HTR-8/SVneo (cell line): ENCODE results near the gene SLC45A1.
"Not testable (repeated sequence)": the region's sequence is repeated elsewhere in the genome, so short reads cannot be mapped to it uniquely, and the experiment has no call there.

Source experiments
- DNase-seq: peaks from one replicate; pipeline ENCODE4 v3.0.0; 2011; ENCODE audit warnings: low spot score, mixed read lengths; ENCODE audit not compliant: insufficient read length
- FAIRE-seq: peaks from 2 replicates; lab custom pipeline; 2011; peaks lifted over from hg19 to GRCh38; lab: Jason Lieb, UNC

SLC45A1 gene

DNA sequence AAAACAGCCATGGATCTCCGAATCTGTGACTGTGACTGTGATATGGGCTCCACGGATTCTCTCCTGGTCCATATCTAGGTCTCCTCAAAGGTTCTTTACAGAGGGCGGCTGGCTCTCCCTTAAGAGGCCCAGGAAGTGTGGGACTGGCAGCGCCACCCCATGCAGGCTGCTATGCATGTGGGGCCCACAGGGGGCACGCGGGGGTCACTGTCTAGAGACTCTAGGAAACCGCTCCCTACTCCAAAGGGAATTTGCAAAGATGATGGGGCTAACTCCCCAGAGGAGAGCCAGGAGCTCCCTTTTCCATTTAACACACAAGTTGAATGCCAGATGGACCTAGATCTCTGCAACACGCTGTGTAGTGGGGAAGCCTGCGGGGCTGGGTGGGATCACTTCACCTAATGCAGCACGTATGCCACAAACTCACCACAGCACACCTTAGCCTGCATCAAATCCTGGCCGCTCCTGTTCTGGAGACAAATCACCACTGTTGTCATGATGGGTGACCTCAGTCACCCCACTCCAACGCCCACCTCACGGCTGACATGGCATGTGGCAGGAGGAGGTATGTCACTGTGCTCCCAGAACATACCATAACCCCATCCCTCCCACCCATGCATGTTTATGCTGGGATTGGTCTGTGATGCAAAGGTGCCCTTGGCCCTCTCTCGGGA, 61.7 kb downstream of the SLC45A1 start:
- DNase-seq (no peak), FAIRE-seq (no peak)

DNA sequence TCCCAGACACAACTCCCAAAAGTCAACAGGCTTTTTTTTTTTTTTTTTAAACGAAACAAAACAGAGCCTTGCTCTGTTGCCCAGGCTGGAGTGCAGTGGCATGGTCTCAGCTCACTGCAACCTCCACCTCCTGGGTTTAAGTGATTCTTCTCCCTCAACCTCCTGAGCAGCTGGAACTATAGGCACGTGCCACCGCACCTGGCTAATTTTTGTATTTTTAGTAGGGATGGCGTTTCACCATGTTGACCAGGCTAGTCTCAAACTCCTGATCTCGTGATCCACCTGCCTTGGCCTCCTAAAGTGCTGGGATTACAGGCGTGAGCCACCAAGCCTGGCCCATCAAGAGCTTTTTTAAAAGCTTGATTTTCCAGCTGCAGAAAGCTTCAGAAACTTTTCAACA, 62.4 kb downstream of the SLC45A1 start:
- not testable (repeated sequence) for DNase-seq, FAIRE-seq

DNA sequence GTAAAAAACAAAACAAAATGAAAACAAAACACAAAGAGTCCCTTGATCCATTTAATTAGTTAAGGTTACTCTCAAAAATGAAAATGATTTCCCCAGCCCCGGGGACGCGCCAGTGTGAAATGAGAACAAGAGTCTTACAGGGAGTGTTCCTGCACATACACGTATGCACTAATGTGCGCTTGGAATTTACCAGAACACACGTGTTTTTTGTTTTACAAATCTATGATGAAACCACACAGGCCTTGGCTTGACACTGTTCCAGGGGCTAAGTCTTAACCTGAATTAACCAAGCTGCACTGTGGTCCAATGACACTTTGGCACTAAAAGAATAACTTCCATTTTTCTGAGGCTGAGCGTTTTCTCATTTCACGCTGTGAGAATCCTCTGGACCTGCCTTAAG, 63.7 kb downstream of the SLC45A1 start:
- DNase-seq (no peak), FAIRE-seq (no peak)

DNA sequence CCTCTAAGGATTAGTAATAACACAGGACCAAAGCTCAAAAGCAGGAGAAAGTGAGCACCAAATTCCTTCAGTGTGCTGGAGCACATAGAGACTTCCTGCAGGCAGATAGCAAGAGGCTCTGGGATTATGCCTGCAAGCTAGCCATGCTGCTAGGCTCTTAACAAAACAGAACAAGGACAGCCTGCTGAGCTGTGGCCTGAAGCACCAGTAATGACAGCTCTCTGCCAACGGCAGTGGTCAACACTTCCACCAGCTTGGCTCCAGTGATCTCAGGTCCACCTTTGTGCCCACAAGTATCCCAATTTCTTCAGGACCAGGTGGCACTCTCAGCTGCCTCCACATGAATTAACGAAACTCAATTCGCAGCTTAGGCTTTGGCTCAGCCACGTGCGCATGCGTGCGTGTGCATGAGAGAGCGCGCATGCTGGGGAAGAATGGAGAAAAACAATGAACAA, 64.2 kb downstream of the SLC45A1 start:
- FAIRE-seq (no peak), DNase-seq (no peak)

DNA sequence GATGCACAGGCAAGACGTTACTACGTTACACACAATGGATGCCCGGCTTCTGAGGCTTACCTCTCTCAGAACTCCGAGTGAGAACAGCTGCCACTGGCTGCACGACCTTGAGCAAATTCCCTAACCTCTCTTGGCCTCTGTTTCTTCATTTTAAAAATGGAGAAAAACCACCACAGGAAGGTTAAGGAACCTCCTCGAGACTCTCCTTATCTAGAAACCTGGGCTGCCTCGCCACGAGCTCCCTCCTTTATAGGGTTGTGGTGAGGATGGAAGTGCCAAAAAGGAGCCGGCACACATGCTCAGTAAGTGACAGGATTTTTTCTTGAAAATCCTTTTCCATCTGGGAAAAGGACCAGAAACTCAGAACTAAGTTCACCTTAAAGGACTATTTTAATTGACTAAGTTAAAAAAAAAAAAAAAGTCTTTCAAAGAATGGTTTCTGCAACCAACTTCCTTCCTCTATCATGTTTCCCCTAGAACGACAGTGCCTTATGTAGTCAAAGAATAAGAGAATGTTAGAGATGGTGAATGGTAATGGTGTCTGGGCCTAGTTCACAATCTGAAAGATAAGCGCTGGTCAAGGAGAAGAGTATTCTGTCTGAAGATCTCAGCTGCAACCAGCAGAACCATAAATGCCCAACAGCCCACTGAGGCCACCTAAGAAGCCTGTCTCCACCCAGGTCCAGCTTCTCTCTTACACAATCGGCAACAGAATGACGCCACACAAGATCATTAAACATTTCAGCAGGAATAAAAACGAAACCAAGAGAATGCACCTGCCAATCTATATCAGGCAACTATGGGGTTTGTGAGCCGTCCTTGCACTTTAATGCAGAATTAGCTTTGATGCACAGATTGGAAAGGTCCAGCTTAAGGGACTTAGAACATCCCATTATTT, 64.9 kb downstream of the SLC45A1 start:
- FAIRE-seq = no peak
- no peak for DNase-seq

DNA sequence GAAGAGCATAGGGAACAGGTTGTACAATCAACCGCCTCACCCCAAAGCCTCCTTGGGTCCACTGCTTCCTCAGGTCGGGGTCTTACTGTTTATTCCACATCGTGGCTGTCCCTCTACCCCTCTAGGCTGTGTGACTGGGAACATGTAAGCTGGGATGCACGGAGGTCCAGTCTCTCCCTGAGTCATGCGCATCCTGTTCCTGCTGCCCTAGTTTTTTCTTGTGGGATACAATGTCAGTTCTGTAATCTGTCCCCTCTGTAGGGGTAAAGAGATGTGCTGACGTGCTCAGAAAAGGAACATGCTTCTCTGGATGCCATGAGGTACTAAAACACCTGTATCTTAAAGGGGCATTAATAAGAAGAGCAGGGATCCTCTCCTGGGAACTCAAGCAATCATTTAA, 66.2 kb downstream of the SLC45A1 start:
- DNase-seq (no peak), FAIRE-seq (no peak)

DNA sequence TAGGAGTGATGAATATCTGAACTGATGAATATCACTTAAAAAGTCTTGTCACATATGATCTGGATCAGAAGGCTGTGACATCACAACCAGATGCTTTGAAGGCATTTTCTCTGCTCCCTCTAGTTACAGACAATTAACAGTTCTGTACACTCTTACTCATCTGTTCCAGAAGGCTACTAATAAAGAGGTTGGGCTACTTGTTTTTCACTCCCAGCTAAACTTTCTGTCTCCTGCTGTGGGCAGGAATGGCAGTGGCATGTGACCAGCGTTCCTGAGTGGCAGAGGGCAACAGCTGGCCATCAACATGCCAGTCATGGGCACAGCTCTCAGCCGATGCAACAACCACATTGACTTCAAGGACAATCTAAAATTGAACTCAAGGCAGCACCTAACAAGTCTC, 66.7 kb downstream of the SLC45A1 start:
- no peak for DNase-seq
- FAIRE-seq = no peak

DNA sequence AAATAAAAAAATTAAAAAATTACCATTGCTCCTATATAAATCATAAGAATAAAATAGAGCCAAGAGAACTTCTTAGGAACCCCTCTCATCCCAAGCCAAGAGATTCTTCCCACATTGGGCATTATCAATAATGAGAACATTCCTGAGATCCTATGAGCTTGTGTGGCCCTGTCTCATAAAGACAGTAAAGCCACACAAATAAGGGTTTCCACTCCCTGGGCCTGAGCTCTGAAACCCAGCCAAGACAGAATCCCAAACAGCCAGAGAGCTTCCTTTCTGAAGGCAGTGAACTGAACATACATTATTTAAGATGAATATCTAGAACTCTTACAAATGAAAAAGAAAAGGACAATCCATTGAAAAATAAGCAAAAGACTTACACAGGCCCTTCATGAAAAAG, 68.3 kb downstream of the SLC45A1 start:
- FAIRE-seq (no peak), DNase-seq (no peak)

DNA sequence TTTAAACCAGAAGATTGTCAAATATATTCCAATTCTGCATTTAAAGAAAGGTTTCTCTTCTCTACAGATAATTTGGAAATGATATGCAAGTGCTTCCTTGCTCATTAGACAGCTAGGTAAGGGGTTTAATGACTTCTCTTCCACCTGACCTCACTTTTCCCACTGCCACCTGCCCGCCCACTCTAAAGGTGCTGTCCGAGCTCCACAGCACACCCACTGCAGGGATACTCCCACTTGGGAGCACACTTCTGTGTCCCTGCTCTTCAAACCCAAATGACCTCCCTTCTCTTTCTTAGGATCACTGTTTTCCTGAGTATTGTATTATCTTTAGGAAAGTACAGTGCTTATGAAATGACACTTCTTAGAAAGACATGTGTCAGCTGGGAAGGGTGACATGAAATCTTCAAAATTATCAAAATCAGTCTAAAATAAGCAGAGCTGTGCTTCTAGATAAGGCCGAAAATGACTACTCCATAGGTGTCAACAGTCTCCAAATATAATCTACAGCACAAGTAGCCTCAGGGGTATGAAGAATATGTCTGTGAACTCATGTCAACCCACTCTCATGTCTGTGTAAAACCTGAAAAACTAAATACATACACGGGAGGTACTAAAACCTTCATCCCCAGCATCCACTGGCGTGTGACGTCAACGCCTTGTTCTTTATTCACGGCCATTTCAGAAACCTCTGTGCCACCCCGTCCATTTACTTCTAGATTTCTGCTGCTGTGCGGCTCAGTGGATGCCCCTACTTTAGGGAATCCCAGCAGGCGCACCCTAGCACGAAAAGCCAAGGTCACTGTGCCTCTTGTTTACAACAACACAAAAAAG, 71.0 kb downstream of the SLC45A1 start:
- DNase-seq = no peak
- FAIRE-seq = no peak

DNA sequence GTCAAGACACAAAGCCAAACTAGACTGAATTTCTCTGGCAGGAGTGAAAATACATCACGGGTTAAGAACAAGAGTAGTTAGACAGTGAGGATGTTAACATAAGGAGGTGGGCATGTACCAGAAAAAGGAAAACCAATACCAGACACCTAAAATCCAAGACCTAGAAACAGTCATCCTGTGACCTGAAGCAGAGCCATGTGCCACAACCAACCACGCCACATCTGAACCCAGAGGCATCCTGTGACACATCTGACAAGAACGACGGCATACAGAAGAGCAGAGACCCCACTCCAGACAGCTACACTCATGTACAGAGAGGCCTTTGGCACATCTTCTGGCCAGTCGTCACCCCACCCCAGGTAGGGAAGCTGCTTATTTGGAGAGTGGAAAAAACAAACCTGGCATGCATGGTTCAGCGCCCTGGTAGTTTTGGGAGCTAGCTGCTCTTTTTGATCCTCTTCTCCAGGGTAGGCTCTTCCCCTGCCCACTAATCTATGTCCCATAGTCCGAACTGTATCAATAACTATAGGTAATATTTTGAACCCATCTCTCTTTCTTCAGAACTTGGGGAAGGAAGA, 72.1 kb downstream of the SLC45A1 start:
- DNase-seq (no peak), FAIRE-seq (no peak)

DNA sequence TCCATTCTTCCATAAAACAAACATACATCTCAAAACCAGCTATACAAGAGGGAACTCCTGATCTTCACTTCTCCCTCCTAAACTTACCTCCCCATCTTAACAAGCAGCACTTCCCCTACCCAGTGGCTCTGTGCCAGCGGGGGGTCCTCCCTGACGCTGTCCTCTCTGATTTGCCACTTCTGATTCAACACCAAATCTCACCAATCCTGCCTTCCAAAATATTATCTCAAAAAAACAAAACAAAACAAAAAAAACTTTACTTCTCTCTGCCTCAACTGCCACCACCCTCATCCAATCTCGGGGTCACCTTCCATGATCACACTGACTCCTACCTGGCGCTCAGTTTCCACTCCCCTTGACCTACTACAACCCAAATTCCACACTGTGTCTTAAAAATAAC, 72.8 kb downstream of the SLC45A1 start:
- DNase-seq = no peak
- no peak for FAIRE-seq

DNA sequence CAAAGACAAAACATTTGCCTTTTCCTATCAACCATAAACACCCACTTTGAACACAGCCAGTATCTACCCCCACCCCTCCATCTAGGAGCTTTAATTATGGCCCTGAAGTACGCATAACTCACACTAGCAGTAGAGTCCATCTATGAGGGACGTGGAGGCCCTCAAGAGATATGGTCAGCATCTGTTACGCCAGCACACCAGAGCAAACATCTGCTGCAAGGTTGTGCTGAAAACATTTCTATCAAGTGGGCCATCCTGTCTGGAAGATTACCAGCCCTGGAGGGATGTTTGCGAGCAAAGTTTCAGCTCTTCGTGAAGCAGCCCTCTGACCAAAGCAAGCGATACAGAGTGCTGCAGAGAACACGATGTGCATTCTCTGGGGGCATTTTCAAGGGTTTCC, 74.6 kb downstream of the SLC45A1 start:
- DNase-seq (no peak), FAIRE-seq (no peak)
